Mammary epithelial cell (primary cell): Measurements from ENCODE around the gene PARD3.

Experiments
- CTCF ChIP-seq, 2 donors: IDR thresholded peaks in 1 of 2; conservative IDR thresholded peaks in 1 of 2; 2 replicates each; pipeline ENCODE4 v1.5.1; 2011 to 2012; ENCODE audit warnings: inconsistent platforms in 2 of 2, low read length in 2 of 2, mild to moderate bottlenecking in 2 of 2, control low read depth in 1 of 2, low read depth in 1 of 2; ENCODE audit not compliant: insufficient read depth in 1 of 2; ENCODE audit errors: extremely low read depth in 1 of 2
- EZH2 ChIP-seq: IDR thresholded peaks from 2 replicates; pipeline ENCODE4 v1.6.1; 2012; ENCODE audit warnings: low read length, inconsistent platforms, borderline replicate concordance

GRCh38 chr10:34183016-34183796, 631.9 kb downstream of the PARD3 start:
- TF ChIP-seq CTCF (conservative IDR thresholded peaks at IDR 0.05 in 1 of 2, IDR thresholded peaks at IDR 0.05 in 1 of 2; ENCODE audit: extremely low read depth in 1 of 2, insufficient read depth in 1 of 2, low read depth in 1 of 2, low read length in 2 of 2) (no peak), EZH2 (no peak)
